Stromal cell of bone marrow (primary cell): ENCODE measurements around the gene VAC14.
A peak's percentile ranks its signal among the peaks of the same experiment; 100 is the strongest.

ENCODE experiments used
- DNase-seq: peaks from one replicate; pipeline ENCODE4 v3.0.0-alpha.2; 2012; ENCODE audit warnings: low read depth

Gene VAC14

GRCh38 chr16:70724146-70725023 lies 76.6 kb downstream of the VAC14 start:
- DNase-seq = no peak

- no peak for DNase-seq
These were observed 77.2 kb downstream of the VAC14 start for GRCh38 chr16:70723740-70724145.

GRCh38 chr16:70721202-70721963 lies 79.6 kb downstream of the VAC14 start:
- no peak for DNase-seq

GRCh38 chr16:70720425-70721201 lies 80.3 kb downstream of the VAC14 start:
- no peak for DNase-seq

GRCh38 chr16:70717065-70717464 lies 83.9 kb downstream of the VAC14 start:
- DNase-seq = no peak

- DNase-seq = peak; percentile 45
These were observed 85.0 kb downstream of the VAC14 start for GRCh38 chr16:70715860-70716357.

- peak; percentile 98 for DNase-seq
These were observed 85.7 kb downstream of the VAC14 start for GRCh38 chr16:70715055-70715858.

- DNase-seq = no peak
These were observed 86.3 kb downstream of the VAC14 start for GRCh38 chr16:70714581-70715054.

- no peak for DNase-seq
These were observed 87.1 kb downstream of the VAC14 start for GRCh38 chr16:70713824-70714223.

GRCh38 chr16:70713342-70713741 lies 87.6 kb downstream of the VAC14 start:
- no peak for DNase-seq

- DNase-seq = no peak
These were observed 88.0 kb downstream of the VAC14 start for GRCh38 chr16:70712942-70713341.

GRCh38 chr16:70712359-70712758 lies 88.6 kb downstream of the VAC14 start:
- no peak for DNase-seq

GRCh38 chr16:70711211-70712031 lies 89.5 kb downstream of the VAC14 start:
- DNase-seq = no peak

GRCh38 chr16:70710422-70711210 lies 90.3 kb downstream of the VAC14 start:
- DNase-seq = no peak

- DNase-seq = no peak
These were observed 91.0 kb downstream of the VAC14 start for GRCh38 chr16:70709942-70710341.

GRCh38 chr16:70709457-70709856 lies 91.5 kb downstream of the VAC14 start:
- DNase-seq = no peak

- no peak for DNase-seq
These were observed 92.4 kb downstream of the VAC14 start for GRCh38 chr16:70708366-70709246.

- DNase-seq = peak; percentile 69
These were observed 94.0 kb downstream of the VAC14 start for GRCh38 chr16:70706948-70707465.
